ENCODE data around the gene LRRC23.

The LRRC23 gene, protein sequence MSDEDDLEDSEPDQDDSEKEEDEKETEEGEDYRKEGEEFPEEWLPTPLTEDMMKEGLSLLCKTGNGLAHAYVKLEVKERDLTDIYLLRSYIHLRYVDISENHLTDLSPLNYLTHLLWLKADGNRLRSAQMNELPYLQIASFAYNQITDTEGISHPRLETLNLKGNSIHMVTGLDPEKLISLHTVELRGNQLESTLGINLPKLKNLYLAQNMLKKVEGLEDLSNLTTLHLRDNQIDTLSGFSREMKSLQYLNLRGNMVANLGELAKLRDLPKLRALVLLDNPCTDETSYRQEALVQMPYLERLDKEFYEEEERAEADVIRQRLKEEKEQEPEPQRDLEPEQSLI

DNA sequence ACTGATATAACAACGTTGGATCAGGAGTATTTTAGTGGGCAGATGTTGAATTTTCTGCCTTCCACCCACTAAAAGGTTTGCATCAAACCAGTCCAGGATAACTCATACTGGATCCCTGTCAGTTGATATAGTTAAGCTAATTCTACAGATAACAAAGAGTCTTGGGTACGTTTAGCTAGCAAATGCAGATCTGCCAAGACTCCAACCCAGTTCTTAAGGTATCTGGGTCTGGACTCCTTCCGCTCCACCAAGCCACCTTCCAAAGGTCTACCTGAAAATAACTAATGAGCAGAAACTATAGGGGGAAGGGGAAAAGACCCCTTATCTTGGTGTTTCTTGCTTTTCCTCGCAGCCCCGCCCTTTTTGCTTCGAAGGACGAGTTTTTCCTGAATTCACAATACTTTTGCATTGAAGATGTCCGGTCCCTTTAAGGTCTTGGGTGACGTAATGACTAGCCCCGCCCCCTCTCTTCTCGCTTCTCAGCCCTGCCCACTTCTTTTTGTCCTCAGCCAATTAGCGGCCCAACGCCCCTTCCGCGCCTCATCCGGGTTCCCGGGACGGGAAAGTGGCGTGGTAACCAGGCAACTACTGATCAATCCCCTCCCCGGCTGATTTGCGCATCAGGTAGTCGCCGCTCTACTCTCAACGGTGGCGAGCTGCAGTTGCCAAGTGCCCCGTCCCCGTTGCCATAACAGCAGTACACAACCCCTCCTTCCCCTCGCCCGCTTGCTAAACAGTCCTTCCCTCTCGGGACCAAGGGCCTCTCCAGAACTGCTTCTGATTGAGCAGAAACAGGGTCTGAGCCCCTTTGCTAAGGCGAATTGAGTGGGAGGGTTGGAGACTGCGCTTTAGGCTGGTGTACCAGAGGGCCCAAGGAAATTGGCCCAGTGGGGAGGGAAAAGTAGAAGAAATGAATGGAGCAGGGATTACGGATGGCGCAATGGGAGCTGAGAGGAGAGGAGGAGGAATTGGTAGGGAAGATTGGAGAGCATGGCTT, at the start of gene LRRC23:
Gene LRRC23 (plus strand): TSS at position 543 of the 997 bp plus-strand sequence. CDS start 812 bp downstream, outside the sequence.
- H3K4me3 ChIP-seq (ENCODE audit: low read depth, low read length), result peak within 1 kb of the TSS; percentile 70
- TF ChIP-seq, protein P1, sequence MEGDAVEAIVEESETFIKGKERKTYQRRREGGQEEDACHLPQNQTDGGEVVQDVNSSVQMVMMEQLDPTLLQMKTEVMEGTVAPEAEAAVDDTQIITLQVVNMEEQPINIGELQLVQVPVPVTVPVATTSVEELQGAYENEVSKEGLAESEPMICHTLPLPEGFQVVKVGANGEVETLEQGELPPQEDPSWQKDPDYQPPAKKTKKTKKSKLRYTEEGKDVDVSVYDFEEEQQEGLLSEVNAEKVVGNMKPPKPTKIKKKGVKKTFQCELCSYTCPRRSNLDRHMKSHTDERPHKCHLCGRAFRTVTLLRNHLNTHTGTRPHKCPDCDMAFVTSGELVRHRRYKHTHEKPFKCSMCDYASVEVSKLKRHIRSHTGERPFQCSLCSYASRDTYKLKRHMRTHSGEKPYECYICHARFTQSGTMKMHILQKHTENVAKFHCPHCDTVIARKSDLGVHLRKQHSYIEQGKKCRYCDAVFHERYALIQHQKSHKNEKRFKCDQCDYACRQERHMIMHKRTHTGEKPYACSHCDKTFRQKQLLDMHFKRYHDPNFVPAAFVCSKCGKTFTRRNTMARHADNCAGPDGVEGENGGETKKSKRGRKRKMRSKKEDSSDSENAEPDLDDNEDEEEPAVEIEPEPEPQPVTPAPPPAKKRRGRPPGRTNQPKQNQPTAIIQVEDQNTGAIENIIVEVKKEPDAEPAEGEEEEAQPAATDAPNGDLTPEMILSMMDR (IDR thresholded peaks at IDR 0.05; ENCODE audit: low read depth, low read length), result no peak

DNA sequence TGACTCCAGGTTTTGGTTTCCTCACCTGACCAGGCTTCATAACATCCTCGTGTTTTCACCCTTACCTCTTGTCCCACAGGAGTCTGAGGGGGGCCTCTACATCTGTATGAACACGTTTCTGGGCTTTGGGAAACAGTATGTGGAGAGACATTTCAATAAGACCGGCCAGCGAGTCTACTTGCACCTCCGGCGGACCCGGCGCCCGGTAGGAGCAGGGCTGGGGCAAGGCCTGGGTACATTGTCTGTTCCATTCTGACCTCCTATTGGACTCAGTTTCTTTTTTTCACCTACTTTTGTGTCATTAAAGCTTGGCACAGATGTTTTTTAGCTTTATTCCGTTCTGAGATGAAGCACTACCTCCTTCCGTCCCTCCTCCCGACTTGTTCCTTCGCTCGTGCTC, 49.3 kb upstream of the LRRC23 start:
- TF ChIP-seq, protein P1 (IDR thresholded peaks at IDR 0.05; ENCODE audit: low read depth, low read length), result no peak
- no peak overlapping the region for H3K4me3 ChIP-seq (ENCODE audit: low read depth, low read length)

DNA sequence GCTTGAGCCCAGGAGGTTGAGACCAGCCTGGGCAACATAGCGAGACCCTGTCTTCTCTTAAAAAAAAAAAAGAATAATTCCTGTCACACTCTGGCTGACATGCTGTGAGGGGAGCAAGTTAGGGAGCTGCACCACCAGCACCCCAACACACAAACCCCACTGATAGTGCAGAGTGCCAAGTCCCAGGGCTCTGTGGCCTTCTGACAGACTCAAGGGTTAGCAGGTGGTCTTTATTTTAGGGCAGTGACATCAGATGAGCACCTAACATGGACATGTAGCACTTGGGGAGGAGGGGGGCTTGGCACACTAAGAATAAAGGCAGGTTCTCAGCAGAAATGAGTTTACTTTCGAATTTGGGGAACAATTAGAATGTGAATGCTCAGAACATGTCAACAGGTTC, 45.8 kb upstream of the LRRC23 start:
- no peak overlapping the region for H3K4me3 ChIP-seq (ENCODE audit: low read depth, low read length)
- TF ChIP-seq, protein P1 (IDR thresholded peaks at IDR 0.05; ENCODE audit: low read depth, low read length), result no peak

DNA sequence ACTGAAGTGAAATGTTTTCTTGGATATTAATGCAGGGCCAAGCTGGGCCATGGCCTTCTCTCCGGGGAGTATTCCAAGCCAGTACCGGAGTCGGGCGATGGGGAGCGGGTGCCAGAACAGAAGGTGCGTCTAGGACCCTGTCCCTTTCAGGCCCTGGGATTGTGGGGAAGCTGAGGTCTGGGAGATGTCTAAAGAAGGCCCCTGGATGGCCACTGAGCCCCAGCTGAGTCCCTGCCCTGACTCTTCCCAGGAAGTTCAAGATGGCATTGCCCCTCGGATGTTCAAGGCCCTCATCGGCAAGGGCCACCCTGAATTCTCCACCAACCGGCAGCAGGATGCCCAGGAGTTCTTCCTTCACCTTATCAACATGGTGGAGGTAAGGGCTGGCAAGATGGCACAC, 44.5 kb upstream of the LRRC23 start:
- H3K4me3 ChIP-seq (ENCODE audit: low read depth, low read length), result no peak overlapping the region
- TF ChIP-seq, protein P1 (IDR thresholded peaks at IDR 0.05; ENCODE audit: low read depth, low read length), result no peak

DNA sequence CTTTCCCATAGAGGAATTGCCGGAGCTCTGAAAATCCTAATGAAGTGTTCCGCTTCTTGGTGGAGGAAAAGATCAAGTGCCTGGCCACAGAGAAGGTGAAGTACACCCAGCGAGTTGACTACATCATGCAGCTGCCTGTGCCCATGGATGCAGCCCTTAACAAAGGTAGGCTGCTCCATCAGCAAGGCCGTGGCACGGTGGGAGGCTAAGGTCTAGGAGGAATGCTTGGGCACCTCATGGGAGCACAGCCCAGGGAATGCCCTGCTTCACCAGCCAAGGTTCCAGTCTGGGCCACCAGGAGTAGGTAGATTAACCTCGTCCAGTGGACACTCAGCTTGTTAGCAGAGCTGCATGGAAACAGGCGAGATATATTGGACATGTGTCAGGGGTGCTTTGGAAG, 43.7 kb upstream of the LRRC23 start:
- no peak overlapping the region for H3K4me3 ChIP-seq (ENCODE audit: low read depth, low read length)
- TF ChIP-seq, protein P1 (IDR thresholded peaks at IDR 0.05; ENCODE audit: low read depth, low read length), result no peak

DNA sequence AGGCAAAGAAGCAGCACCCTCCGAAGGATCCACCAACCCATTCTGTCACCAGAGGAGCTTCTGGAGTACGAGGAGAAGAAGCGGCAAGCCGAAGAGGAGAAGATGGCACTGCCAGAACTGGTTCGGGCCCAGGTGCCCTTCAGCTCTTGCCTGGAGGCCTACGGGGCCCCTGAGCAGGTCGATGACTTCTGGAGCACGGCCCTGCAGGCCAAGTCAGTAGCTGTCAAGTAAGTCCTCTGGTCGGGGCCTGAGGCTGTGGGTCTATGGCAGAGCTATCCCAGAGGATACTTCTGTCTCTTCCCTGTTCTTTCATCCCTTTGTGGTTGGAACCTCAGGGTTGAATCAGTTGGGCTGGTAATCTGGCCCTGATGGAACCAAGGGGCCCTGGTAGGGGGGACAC, 43.2 kb upstream of the LRRC23 start:
- TF ChIP-seq, protein P1 (IDR thresholded peaks at IDR 0.05; ENCODE audit: low read depth, low read length), result no peak

More for the DNA sequence above, 43.2 kb upstream of the LRRC23 start:
- no peak overlapping the region for H3K4me3 ChIP-seq (ENCODE audit: low read depth, low read length)

Measured in WI38 (cell line).